GM21825 (cell line): ENCODE results near the gene PPM1J.
"Not testable (repeated sequence)": the region's sequence is repeated elsewhere in the genome, so short reads cannot be mapped to it uniquely, and the experiment has no call there.

Experiments
- ATAC-seq: cut with Tn5 transposase; IDR thresholded peaks from one replicate; pipeline ENCODE4 v1.9.1; 2021; ENCODE audit warnings: mild to moderate bottlenecking, moderate library complexity; ENCODE audit not compliant: unreplicated experiment

PPM1J gene

DNA sequence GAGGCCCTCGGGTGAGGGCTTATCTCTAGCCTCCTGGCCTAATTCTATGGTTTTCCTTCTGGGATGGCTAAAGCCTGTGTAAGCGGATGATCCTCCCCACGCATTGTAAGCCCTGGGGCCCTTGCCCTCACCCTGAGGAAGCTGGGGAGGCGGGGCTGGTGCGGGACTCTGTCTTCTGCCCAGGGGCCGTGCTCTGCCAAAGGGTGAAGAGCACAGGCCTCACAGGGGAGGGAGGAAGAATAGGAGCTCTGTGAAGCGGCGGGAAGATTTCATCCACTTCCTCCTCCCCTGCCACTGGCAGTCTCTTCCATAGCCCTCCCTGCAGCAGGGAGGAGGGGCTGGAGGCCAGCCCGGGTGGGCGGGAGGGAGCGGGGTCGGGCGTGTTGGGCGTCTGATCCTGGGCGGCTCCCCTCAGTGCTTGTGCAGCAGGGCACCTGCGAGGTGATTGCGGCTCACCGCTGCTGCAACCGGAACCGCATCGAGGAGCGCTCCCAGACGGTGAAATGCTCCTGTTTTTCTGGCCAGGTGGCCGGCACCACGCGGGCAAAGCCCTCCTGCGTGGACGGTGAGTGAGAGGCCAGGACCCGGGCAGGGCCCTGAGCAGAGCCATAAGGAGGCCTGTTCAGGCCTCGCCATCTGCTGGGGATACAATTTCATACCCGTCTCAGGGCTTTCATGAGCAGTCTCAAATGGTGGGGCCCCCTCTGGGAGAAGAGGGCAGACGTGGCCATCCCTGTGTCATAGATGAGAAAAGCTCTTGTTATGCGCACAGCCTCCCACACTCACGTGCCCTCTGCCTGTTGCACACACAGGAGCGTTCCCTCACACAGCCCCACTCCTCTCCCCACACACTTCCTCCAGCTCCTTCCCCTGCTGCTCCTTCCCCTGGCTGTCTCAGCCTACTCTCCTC lies 7.7 kb upstream of the PPM1J start:
- no peak for ATAC-seq

DNA sequence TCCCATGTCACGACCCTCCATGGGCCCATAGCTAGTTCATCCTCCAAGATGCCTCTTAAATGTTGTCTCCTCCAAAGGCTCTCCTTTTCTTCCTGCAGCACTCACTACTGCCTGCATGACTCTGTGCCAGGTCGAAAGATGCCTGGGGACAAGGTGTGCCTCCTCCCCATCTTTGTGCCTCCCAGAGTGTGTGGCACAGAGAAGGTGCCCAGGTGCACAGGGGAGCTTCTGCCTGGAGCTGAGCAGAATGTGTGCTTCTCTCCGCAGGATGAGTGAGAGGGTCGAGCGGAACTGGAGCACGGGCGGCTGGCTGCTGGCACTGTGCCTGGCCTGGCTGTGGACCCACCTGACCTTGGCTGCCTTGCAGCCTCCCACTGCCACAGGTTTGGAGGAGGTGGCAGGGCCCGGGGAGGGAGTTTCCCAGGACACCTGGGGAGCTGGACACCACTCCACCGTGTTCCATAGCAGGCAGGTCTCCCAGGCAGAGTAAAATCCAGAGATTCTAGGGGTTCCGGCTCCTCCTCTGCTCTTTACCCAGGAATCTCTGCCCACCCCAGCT lies 6.9 kb upstream of the PPM1J start:
- ATAC-seq = no peak

DNA sequence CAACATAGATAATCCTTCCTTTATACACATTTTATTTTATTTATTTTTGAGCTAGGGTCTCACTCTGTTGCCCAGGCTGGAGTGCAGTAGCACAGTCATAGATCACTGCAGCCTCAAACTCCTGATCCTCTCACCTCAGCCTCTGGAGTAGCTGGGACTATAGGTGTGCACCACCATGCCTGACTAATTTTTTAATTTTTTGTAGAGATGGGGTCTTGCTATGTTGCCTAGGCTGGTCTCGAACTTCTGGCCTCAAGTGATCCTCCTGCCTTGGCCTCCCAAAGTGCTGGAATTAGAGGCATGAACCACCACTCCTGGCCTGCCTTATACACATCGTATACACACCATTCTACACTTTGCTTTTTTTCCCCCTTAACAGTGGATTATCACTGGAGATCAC lies 6.2 kb upstream of the PPM1J start:
- ATAC-seq = not testable (repeated sequence)

DNA sequence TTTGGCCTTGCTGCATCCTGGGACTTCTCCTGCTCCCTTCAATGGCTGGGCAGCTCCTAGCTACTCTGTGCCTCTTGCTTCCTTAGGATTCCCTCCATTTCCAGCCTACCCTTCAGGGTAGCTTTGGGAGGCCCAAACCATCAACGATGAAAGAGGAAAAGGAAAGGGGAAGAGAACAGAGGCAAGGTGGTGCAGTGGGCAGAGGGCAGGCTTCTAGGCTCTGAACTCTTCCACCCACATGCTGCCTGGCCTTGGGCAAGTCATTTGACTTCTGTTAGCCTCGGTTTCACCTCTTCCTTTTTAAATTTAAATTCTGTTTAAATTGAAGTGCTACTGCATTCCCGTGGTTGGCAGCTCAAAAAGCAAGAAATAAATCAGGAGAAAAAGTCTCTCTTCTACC lies 5.7 kb upstream of the PPM1J start:
- ATAC-seq = no peak

DNA sequence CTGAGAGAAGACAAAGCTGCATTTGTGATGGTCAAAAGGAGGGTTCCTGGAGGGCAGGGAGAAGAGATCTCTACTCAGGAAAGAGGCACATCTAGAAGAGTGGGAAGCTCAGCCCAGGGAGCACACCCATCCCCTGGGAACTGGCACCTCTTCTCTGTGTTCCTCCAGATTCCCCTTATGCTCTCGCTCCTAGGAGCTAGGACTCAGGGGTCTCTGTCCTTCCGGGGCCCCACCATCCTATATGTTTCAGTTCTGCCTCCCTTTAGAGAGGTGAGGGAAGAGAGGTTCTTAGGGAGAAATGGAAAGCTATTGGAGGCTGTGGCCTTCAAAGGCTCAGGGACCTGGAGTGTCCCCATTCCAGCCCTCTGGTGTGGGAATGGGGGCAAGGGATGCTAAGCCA lies 4.6 kb upstream of the PPM1J start:
- no peak for ATAC-seq

DNA sequence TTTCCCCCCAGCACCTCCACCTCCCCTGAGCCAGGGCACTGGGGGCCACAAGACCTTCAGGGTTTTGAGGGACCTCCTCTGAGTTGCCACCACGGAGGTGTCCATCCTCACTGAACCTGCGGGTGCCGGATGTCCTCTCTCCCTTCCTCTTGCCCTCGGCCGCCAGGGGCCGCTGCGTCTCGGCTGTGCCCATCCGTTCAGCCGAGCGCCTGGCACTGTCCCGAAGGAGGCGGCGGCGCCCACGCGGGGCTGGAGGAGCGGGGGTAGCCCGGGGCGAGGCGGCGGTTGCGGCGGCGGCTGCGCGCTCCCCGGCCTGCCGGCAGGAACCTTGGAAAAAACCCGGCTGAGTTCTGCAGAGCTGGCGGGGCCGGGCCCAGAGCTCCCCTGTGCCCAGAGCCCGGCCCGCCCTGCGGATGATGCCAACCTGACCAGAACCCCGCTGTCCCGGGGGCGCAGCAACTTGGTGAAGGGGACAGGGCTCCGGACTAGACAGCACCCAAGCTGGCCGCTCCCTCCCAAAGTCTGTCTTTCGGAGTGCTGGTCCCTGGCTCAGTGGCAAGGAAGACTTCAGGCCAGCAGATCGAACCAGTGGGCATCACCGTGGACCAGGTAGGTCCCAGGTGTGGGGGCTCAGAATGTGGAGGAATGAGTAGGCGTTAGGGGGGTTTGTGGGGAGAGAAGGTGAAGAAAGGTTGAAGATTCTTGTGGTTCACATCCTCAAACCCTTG lies 3.7 kb upstream of the PPM1J start:
- ATAC-seq = no peak

DNA sequence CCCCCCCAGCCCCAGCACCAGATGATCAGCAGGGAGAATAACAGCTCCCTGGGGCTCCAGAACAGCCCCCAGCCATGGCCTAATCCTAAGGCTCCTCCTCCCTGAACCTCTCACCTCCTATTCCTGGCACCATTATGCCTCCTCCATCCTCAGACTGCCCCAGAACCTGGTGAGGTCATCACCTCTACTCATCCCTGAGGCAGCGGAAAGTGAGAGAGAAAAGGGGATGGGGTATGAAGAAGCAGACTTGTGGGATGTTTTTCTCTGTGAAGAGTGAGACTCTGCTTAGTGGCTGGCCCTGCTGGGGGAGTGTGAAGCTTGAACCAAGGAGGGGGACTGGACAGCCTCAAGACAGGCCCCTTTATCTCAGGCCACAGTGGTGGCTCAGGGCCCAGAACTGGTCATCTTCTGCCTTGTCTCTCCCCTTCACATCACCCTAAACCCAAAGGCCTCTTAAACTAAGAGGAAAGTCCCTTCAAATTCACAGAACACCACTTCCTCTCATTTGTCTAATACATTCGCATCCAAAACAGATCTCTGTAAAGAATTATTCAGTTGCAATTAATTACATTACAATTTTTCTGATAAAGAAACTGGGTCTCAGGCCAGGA lies 2.2 kb upstream of the PPM1J start:
- no peak for ATAC-seq

DNA sequence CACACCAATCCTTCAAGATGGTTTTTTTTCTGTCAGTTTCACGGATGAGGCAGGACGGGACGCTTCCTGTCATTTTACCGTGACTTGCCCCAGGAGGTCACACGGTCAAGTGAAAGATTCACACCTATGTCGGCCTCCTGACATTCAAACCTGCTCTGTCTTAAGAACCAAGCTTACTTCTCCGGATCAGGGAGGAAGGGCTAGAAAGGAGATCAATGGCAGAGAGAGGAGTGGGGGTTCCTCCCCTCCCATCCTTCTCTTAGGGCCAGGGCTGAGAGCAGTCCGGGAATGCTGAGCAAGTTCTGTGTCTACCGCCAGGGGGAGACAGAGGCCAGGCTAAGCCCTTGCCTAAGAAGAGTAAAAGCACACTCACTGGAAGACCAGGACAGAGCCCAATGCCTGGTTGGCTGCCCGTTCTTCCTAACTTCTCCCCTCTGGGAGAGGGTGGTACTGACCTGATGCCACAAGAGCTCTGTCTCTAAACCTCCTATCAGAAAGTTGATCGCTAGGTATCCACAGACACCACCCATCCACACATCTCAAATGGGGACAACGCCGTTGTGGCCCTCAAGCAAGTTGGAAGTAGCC lies 1.1 kb upstream of the PPM1J start:
- no peak for ATAC-seq

DNA sequence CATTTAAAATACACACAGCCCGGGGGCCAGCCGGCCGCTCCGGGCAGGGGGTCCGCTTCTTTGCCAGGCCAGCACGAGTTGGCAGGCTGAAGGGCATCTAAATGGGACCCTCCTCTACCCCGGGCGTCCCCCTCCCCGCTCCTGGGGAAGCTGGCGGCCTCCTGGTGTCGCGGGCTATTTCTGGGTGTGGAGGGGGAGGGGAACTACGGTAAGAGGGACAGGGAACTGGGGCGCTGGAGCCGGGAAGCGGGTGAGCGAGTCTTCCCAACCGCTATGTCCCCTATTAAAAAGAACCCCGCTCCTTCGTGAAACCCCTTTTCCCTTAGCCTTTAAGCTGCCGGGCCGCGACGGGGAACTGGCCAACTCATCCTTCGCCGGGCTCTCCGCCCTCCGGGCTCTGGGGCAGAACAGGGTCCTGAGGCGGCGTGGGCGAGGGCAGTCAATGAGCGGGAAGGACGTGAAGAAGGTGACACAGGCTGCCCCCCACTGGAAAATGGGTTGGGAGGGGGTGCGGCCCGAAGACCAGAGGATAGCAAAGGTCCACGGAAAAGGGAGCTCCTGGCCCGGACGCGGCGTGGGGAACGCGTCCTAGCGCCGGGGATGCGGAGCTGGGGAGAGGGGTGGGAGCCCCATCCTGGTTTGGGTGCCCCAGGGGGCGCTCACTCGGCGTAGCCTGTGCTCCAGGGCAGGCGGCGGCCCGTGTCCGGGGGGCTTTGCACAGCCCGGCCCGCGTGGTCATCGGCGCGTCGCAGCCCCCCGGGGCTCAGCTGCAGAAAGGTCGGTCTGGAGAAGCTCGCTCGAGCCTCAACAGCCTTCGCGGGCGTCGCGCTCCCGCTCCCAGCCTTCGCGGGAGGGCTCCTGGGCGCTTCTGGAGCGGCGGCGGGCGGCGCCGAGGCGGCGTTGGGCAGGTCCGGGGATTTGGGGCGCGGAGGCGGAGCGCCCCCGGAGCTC lies 544 bp downstream of the PPM1J start:
- ATAC-seq = no peak

DNA sequence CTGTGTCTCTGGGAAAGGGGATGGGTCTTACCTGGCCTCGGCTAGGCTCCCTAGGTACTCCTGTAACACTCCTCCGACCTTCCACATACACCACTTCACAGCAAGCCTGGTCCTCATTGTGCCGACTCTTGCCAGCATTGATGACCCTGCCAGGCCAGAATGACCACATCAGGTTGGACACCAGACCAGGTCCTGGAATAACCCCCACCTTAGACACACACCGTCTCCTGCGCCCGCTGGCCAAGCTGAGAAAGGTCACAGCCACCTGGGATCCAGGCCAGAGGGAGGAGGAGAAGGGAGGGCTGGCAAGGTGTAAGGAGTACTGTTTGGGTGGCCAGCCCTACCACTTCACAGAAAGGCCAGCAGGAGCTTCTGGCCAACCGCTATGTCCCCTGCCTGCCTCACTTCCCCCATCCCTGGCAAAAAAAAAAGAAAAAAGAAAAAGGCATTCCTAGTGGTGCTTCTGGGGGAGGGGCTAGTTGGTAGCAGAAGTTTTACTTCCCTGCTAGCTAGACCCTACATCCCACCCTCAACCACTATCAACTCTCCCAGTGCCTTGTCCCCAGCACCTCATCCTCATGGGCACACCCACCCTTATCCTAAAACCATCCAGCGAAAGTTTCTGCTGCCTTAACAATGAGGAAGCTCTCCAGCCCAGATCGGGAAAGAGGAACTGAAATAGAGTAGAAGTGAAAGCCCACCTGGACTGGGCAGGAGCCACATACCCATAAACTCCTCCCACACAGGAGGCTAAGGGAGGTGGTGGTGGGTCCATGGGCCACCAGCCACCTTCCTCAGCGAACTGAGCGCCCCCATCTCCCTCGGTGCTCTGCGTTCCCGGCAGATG lies 1.4 kb downstream of the PPM1J start:
- peak; percentile 28 for ATAC-seq

DNA sequence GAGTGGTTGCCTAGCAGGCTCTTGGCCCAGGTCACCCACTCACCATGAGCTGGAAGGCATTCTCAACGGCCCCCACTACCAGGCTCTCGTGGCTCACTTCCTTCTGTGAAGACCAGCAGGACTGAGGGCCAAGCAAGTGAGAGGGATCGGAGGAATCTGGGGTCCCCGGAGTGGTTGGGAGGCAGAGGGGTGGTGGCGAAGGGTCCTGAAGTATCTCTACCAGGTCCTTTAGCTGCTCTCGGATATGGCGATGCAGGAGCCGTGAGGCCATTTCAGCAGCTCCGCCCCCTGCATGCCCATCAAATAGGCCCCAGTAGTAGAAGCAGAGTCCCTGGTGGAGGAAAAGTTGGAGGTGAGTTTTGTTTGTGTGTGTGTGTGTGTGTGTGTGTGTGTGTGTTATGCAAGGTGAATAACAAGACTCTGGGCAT lies 2.4 kb downstream of the PPM1J start:
- no peak for ATAC-seq

DNA sequence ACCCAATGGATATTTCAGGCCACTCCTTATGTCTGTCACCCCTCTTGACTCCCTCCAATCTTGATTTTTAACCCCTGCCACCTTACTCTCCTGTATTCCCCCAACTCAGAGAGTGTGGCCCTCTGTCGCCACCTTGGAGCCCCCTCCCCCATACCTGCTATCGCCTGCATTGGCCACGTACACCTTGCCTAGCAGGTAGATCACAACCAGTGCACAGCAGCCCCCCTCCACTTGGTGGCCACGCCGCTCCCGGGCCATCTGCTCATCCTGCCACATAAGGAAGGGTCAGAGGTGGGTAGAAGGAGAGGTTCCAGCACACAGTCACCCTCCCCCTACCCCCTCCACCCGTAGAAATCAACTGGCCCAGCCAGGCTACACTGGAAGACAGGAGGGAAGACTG lies 2.9 kb downstream of the PPM1J start:
- ATAC-seq = no peak

DNA sequence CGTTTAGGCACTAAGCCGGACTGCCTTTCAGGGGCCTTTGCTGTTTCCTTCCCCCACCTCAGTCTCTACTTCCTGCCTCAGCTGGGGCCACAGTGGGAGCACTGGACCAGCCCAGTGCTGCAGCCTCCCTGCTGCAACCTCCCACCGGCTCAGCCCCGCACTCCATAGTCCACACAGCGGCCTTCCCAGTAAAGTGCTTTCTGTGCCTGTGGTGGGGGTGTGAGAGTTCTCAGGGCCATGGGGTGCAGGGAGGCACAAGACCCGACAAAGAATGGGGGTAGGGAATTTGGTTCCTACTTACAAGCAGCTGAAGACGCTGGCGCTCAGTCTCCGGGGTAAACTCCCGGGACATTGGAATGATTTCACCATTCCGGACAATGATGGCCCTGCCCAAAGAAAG lies 3.5 kb downstream of the PPM1J start:
- ATAC-seq = no peak

DNA sequence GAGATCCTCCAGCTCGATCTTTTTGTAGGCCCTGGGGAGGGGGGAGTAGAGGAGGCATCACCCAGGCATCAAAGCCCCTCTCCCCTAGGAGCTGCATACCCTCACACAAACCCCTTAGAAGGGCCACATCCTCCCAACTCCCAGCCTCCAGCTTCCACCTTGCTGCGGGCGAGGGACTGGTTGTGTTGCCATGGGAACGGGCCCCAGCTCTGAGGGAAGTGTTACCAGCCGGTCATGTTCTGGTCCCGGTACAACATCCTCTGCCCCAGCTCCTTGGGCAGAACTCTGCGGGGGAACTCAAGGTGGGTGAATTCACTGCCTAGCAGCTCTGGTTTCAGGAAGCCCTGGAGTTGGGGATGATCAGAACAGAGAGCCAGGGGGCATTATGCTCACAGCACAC lies 4.1 kb downstream of the PPM1J start:
- no peak for ATAC-seq

DNA sequence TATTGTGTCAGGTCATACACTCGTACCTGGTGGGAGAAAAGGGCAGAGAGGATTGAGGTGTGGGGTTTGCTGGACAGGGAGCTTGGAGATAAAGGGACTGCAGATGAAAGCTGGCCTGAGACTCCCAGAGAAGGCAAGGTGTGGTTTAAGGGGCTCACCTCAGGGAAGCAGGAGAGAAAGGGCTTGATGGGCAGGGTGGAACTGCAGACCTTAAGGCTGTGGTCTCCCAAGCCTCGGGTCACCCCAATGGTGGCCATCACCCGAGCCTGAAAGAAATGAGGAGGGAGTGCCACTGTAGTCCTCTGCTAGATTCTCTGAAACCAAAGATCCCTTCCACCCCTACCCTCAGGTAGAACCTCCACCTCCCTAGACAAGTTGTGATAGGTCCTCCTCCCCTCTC lies 4.5 kb downstream of the PPM1J start:
- ATAC-seq = no peak

DNA sequence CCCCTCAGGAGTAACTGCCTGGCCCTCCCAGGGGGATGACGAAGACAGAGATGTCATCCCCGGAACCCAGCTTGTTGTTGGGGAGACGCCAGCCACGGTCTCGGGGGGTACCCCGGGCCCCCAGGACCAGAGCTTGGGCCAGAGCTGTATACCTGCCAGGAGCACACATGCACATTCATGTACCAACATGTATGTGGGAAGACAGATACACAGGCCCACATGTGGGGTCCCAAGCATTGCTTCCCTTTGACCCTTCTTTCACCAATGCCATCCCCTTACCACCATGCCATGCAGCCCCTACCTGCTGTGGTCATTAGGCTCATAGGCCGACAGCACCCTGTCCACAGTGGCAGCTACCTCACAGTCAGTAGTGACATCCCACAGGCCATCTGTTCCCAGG lies 5.0 kb downstream of the PPM1J start:
- ATAC-seq = no peak

DNA sequence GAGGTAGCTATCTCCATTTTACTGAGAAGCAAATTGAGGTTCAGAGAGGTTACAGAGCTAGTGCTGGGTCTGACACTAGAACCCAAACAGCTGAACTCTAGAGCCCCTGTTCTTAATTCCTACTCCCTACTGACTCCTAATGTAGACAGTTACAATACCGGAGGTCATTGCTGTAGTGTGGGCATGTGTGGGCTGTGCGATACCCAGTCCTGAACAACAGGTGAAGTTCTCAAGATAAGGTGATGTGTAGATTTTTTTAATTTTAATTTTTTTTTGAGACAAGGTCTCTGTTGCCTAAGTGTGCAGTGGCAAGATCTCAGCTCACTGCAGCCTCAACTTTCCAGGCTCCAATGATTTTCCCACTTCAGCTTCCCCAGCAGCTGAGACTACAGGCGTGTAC lies 6.6 kb downstream of the PPM1J start:
- ATAC-seq = no peak

DNA sequence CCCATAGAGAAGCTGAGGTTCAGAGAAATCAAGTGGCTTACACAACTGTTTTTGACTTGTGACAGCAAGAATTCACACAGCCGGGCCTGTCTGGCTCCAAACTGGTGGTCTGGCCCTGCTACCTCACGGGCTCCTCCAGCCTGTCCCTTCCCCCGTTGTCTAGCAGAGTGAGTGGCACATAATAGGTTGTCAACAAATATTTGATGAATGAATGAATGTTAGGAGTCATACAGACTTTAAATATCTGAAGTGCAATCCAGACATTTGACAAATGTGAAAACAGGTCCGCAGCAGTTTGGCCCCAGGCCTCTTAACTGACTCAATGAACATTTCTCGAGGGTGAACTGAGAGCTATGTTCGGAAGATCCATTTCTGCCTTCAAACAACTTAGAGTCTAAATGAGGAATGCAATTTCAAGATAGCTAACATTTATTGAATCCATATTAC lies 7.1 kb downstream of the PPM1J start:
- no peak for ATAC-seq
